K562 (cell line): Measurements from ENCODE around the gene KPNA3. TPM values are rescaled to one million over a fixed set of nuclear protein-coding genes. Genes with fewer than 3 reads are reported as not detected.

Experiments used
- ADNP ChIP-seq: fragments of 200-800 bp; sonication (Bioruptor generic); IDR thresholded peaks from 2 replicates; pipeline ENCODE4 v1.6.1; 2016; ENCODE audit warnings: missing genetic modification characterization, missing compliant biosample characterization
- BDP1 ChIP-seq: IDR thresholded peaks from 3 replicates; pipeline ENCODE4 v1.6.1; 2011; ENCODE audit not compliant: insufficient read length, insufficient read depth
- BRCA1 ChIP-seq, 2 experiments: fragments of 450-650 bp in 1 of 2; sonication (generic) in 1 of 2; formaldehyde crosslinking in 1 of 2; IDR thresholded peaks; 2 replicates each; pipeline versions ENCODE4 v1.5.0 to v1.6.1; 2017 to 2020; ENCODE audit warnings: mild to moderate bottlenecking in 1 of 2, missing genetic modification reagents in 1 of 2
- CBFA2T2 ChIP-seq: fragments of 450-650 bp; conservative IDR thresholded peaks from 2 replicates; pipeline ENCODE4 v1.6.1; 2017; ENCODE audit warnings: mild to moderate bottlenecking
- CHCHD3 ChIP-seq: fragments of 250-450 bp; sonication (Bioruptor Pico); IDR thresholded peaks from 2 replicates; pipeline ENCODE4 v2.1.2; 2022; ENCODE audit warnings: mild to moderate bottlenecking
- EZH2 ChIP-seq: IDR thresholded peaks from 2 replicates; pipeline ENCODE4 v1.6.1; 2012; ENCODE audit warnings: low read depth, mild to moderate bottlenecking, inconsistent platforms, low read length, borderline replicate concordance
- HDAC8 ChIP-seq: fragments of 450-650 bp; IDR thresholded peaks from 2 replicates; pipeline ENCODE4 v1.6.1; 2016; ENCODE audit warnings: mild to moderate bottlenecking, missing genetic modification characterization, moderate library complexity, missing compliant biosample characterization
- MBD1 ChIP-seq: fragments of 250-450 bp; sonication (Bioruptor Pico); IDR thresholded peaks from 2 replicates; pipeline ENCODE4 v1.8.0; 2022; ENCODE audit warnings: inconsistent platforms
- MEIS2 ChIP-seq: fragments of 450-650 bp; IDR thresholded peaks from 2 replicates; pipeline ENCODE4 v1.6.1; 2014; ENCODE audit warnings: mild to moderate bottlenecking; ENCODE audit not compliant: partially characterized antibody
- MYBL2 ChIP-seq, 2 experiments: fragments of 450-650 bp in 1 of 2; sonication (generic) in 1 of 2; formaldehyde crosslinking in 1 of 2; IDR thresholded peaks; 2 replicates each; pipeline versions ENCODE4 v1.6.1 to v1.8.1; 2017 to 2022; ENCODE audit warnings: borderline replicate concordance in 1 of 2, inconsistent platforms in 1 of 2, low read depth in 1 of 2, mild to moderate bottlenecking in 1 of 2, missing genetic modification reagents in 1 of 2, moderate library complexity in 1 of 2
- POLR2AphosphoS5 ChIP-seq: IDR thresholded peaks from 2 replicates; pipeline ENCODE4 v1.6.1; 2011; ENCODE audit warnings: mild to moderate bottlenecking, low read depth, low read length, moderate library complexity; ENCODE audit not compliant: control insufficient read depth, insufficient read depth
- POU5F1 ChIP-seq: fragments of 150-350 bp; IDR thresholded peaks from 2 replicates; pipeline ENCODE4 v1.6.1; 2014; ENCODE audit warnings: borderline replicate concordance, low read length, low read depth, mild to moderate bottlenecking; ENCODE audit not compliant: partially characterized antibody
- PTRF ChIP-seq: fragments of 450-650 bp; IDR thresholded peaks from 2 replicates; pipeline ENCODE4 v1.6.1; 2016; ENCODE audit warnings: mild to moderate bottlenecking, missing genetic modification characterization, missing compliant biosample characterization
- RBM14 ChIP-seq: fragments of 200-400 bp; formaldehyde crosslinking; IDR thresholded peaks from 2 replicates; pipeline ENCODE4 v1.6.1; 2018; ENCODE audit warnings: low read depth, mild to moderate bottlenecking, low read length, moderate library complexity, borderline replicate concordance; ENCODE audit not compliant: insufficient read depth
- SMAD4 ChIP-seq: fragments of 250-450 bp; sonication (Bioruptor Pico); conservative IDR thresholded peaks from 2 replicates; pipeline ENCODE4 v1.8.0; 2021; ENCODE audit warnings: inconsistent platforms, mild to moderate bottlenecking, moderate library complexity
- STAT5B ChIP-seq: fragments of 250-450 bp; sonication (Bioruptor Pico); IDR thresholded peaks from 2 replicates; pipeline ENCODE4 v1.8.0; 2021; ENCODE audit warnings: mild to moderate bottlenecking, inconsistent platforms
- TCF3 ChIP-seq: sonication (generic); formaldehyde crosslinking; IDR thresholded peaks from 2 replicates; pipeline ENCODE4 v1.4.0; 2020; ENCODE audit warnings: mild to moderate bottlenecking, missing genetic modification reagents
- ZMIZ1 ChIP-seq, 2 experiments: fragments of 150-350 bp in 1 of 2; IDR thresholded peaks; 2 replicates each; pipeline ENCODE4 v1.6.1; 2012 to 2016; ENCODE audit warnings: low read depth in 2 of 2, low read length in 2 of 2, mild to moderate bottlenecking in 1 of 2, moderate library complexity in 1 of 2
- ZNF134 ChIP-seq: fragments of 250-450 bp; sonication (Bioruptor Pico); conservative IDR thresholded peaks from 2 replicates; pipeline ENCODE4 v1.4.0; 2020
- ZNF217 ChIP-seq: sonication (generic); formaldehyde crosslinking; IDR thresholded peaks from 2 replicates; pipeline ENCODE4 v1.8.0; 2022; ENCODE audit warnings: mild to moderate bottlenecking, missing genetic modification reagents
- ZNF384 ChIP-seq: IDR thresholded peaks from 2 replicates; pipeline ENCODE4 v1.6.1; 2012; ENCODE audit warnings: low read depth, low read length, improper control_type of control experiment
- ZNF436 ChIP-seq: fragments of 250-450, 450-650 bp; sonication (Bioruptor Pico); formaldehyde crosslinking; IDR thresholded peaks from 2 replicates; pipeline ENCODE4 v1.7.0; 2020; ENCODE audit warnings: mild to moderate bottlenecking
- polyA plus RNA-seq, 8 experiments: library from polyadenylated mRNA; depleted of rRNA in 4 of 8; stranded (reverse) in 5 of 8; unstranded in 3 of 8; fragments of >200 nt; fragmentation: Nextera tagmentation in 2 of 8; fragmentation: Illumina TruSeq in 1 of 8; extraction: Ambion mirVana in 2 of 8; extraction: Trizol in 1 of 8; gene quantifications; 2 replicates each; pipeline versions ENCODE4 v1.2.1 to v1.2.3, GENCODE V29; 2011 to 2014; ENCODE audit warnings: inconsistent platforms in 1 of 8, missing spikeins in 1 of 8
- total RNA-seq, 7 experiments: library from RNA; depleted of rRNA in 6 of 7; stranded (reverse); fragments of >200 nt in 6 of 7; fragmentation: Illumina TruSeq in 2 of 7; extraction: Trizol in 2 of 7; gene quantifications; 2 replicates each; pipeline versions ENCODE4 v1.2.1 to v1.2.3, GENCODE V29; 2011 to 2021; ENCODE audit warnings: low replicate concordance in 1 of 7

The KPNA3 gene
- total and polyA plus RNA-seq, 9 of the 15 experiments (the other 6 are each of a cell fraction or from before 2014, with no cell fraction given): 8.5 to 23.4 (median 15.7) TPM

GRCh38 chr13:49789968-49790367, 2.5 kb downstream of the KPNA3 start (continued):
- no peak for TF ChIP-seq MYBL2 (IDR thresholded peaks at IDR 0.05; ENCODE audit: low read depth)
- TF ChIP-seq MYBL2 (CRISPR knock-in tag; IDR thresholded peaks at IDR 0.05; ENCODE audit: borderline replicate concordance): no peak
- no peak for TF ChIP-seq ZMIZ1 (IDR thresholded peaks at IDR 0.05; ENCODE audit: low read depth in 2 of 2, low read length in 2 of 2)
- no peak for TF ChIP-seq ZNF436 (CRISPR knock-in tag)
- no peak for TF ChIP-seq RBM14
- TF ChIP-seq BRCA1 (IDR thresholded peaks at IDR 0.05): no peak
- no peak for TF ChIP-seq BRCA1 (CRISPR knock-in tag; IDR thresholded peaks at IDR 0.05)
- no peak for TF ChIP-seq PTRF
- 0 out of 2 replicates have a peak, but pooled peaks have one; percentile 27 for TF ChIP-seq POLR2AphosphoS5
- peak; percentile 37 for TF ChIP-seq CBFA2T2
- TF ChIP-seq POU5F1: no peak
- no peak for TF ChIP-seq STAT5B (CRISPR knock-in tag)
- TF ChIP-seq SMAD4 (CRISPR knock-in tag): no peak
- no peak for TF ChIP-seq ZNF384
- TF ChIP-seq ZNF134 (CRISPR knock-in tag): no peak
- TF ChIP-seq CHCHD3 (CRISPR knock-in tag): no peak
- no peak for TF ChIP-seq ZNF217 (CRISPR knock-in tag)
- no peak for TF ChIP-seq EZH2
- TF ChIP-seq TCF3: peak; percentile 58
- no peak for TF ChIP-seq ADNP (tag)
- TF ChIP-seq BDP1: no peak
- TF ChIP-seq HDAC8 (tag): no peak
- TF ChIP-seq MEIS2: peak; percentile 42
- TF ChIP-seq MBD1: no peak
